ENCODE results near the gene CDH11.

The CDH11 gene

DNA sequence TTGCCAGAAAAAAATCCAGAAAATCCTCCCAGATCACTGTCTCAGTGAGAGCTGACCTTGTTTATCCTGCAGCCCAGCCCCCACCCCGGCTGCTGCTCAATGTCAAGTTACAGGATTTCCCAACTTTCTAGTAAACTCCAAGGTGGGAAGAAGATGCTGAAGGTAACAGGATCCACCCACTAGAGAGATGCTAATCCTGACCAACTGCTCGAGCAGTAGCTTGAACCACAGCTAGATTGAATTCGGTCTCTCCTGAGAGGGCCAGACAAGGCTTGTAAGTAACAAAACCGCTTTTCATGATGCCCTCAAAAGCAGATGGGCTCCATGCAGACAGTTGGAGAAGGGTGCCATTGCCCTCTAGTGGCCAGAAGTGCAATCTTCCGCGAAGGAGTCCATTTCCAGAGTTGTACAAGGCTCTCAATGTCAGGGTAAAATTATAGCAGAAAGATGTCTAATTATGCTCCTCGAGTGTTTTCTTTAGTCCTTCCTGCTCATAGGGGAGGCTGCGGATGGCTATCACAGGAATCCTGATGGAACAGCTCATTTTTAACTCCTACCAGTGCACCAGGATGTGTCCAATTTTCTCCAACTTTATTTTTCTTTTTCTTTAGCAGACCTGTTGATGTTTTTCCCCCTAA lies 3.9 kb downstream of the CDH11 start:
- peak in 46 of 51 donors; percentile 24 to 94 (median 72) for DNase-seq

DNA sequence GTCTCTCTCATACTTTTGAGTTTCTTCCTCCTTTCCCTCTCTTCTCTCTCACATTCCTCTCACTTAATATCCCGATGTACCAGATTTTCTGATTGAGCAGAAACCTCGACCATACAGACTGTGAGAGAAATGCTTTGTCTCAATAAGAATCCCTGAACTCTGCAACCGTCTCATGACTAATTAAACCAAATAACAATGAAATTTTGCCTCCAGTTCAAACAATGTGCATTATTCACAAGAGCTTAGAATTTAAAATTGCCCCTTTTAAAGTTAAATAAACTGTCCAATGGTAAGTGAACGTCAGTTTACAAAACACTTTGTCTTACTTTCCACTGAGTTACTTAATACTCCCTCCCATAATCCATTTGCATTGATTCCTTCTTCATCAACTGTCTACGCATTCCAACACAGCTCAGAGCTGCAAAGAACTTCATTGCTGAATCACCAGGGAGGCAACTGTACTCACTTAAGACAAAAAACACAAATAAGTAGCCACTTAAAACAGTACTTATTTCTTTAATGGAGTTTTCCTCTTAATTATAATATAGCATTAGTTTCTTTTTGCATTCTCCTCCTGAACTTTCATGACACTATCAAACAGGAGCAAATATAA lies 4.9 kb downstream of the CDH11 start:
- peak in 1 of 51 donors; percentile 50 for DNase-seq

DNA sequence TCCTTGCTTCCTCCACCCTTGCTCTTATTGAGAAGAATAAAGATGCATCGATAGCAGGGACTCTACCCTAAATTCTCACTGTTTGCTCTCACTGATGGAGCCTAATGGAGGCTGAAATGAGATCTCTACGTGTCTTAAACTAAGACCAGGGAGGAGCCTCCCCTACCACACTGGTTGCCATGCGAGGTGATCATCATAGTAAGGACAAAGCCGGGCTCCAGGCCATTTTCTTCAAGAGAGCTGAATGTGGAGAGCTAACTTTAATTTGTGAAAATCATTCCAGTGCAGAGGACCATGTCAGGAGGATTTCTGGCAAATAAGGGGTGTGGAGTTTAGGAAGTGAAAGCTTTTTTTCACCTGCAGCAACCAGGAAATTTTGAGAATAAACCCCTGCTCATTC lies 5.6 kb downstream of the CDH11 start:
- DNase-seq = no peak

DNA sequence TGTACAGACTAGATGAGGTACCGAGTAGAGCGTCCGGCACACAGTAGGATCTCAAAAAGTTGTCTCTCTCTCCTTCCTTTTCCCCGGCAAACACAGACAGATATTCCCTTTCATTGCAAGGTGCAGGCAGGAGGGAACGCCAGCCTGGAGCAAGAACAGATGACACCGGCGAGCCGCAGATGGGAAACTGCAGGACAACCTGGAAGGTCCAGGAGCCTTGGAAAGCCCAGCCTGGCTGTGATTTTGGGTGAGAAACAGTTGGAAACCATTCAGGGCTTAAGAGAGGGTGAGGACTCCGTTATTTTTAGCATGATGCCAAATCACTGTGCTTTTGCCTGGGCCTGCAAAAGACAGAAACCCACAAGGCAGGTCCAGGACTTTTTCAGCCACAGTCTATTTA lies 7.3 kb downstream of the CDH11 start:
- DNase-seq = peak in 4 of 51 donors; percentile 3 to 17 (median 6)

DNA sequence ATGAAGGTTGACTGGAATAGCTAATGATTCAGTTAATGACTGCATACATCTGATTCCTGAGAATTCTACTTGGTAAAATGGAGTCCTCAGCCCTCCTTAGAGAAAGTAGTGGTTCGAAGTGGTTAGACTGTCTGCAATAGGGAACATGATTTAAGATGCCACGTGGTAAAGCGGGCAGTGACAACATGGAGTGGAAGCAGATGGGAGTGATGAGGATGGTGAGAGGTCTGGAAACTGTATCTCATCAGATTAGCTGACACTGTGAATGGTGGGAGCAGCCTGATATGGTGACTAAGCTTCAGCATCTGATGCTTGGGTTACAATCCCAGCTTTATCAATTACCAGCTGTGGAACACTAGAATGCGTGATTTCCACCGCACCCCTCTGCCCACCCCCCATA lies 8.4 kb downstream of the CDH11 start:
- no peak for DNase-seq

DNA sequence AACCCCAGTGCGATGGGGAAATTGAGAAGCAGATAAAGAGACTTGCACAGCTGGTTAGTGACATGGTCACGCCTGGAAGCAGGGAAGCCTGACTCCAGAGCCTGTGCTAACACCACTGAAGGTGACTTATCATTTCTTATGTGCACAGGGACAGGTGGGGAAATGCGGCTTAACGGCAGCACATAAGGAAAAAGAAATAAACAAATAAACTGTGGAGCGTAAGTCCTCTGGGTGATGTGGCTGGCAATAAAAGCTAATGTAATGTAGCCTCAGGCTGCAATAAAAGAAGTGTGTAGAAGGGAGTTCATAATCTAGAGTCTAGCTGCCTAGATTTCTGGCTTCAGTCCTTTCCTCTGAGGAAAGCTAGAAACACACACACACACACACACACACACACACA lies 10.6 kb downstream of the CDH11 start:
- no peak for DNase-seq

DNA sequence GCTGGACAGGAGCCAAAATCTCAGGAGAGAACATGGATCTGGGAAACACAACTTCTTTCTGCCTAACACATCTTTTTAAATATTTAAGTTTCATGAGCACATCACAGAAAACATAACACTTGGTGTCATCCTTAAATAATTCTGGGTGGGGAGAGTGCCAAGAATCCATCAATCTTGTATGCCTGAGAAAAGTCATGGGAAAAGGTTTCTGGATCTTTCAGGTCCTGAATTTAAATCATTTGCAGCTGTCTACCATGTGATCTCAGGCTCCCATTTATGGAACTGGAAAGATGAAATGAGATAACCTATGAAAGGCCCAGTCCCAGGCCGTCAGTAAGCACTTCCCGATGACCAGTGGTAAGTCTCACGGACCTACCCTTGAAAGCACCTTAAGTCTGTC lies 15.1 kb downstream of the CDH11 start:
- DNase-seq = no peak

DNA sequence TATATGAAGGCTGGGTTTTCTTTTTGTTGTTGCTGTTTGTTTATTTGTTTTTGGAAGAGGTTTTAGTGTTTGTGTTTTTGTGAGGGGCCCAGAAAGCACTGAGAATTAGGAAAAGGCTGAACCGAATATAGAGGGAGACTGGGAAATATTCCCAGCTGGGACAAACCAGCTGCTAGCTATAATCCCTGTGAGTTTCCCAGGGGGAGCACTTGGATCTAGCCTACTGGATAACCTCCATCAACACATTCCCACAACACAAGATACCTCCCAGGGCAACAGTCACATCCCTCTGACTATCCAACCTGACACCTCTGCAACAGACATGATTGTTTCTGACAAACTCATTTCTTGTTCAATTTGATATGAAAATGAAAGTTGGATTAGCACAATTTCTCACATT lies 16.7 kb downstream of the CDH11 start:
- DNase-seq = no peak

DNA sequence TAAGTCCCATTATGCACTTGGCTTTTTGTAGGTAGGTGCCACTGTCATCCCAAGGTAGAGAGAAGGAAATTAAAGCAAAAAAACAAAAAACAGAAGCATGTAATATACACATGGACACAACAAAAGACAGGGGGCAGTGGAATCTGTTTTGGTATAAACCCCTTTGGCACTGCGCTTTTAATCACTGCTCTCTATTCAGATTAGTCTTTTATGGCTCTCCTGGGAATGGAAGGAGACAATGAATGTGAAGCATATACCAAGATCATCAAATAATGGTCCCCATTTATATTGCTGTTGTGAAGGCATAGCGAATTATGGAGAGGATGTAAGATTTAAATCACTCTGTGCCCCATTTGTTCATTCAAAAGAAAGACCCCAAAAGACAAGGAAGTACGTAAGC lies 17.4 kb downstream of the CDH11 start:
- no peak for DNase-seq

DNA sequence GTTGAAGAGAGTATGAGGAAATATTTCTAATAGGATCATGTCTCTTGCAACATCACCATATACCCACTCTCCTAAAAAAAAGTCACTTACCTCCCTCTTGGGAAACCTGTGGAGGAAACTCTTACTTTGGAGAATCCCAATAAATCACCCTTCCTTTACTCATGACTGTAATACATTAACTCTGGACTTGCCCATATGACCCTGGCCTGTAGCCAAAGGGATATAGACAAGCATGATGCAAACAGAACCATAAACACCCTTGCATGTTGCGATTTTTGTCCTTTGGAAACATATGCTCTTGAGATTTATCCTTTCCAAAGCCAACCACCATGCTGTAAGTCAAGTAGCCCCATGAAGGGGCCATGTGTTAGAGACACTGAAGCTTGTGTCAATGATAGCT lies 19.5 kb downstream of the CDH11 start:
- DNase-seq = no peak

DNA sequence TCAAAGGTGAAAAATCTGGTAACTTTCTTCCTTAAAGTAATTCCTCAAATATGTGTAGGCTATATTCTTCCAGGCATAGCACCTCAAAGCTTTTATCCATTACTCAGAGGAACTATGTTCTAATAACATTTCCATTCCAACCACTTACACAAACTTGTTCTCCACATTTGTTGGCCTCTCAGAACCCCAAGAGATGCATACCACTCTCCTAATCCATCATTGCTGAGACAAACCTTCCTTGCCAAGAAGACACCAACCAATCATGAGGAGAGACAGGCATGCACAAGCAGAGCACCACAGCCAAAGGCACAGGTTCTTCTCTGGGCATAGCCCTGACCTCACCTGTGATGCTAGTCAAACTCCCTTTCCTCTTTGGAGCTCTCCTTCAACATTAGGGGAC lies 20.9 kb downstream of the CDH11 start:
- no peak for DNase-seq

DNA sequence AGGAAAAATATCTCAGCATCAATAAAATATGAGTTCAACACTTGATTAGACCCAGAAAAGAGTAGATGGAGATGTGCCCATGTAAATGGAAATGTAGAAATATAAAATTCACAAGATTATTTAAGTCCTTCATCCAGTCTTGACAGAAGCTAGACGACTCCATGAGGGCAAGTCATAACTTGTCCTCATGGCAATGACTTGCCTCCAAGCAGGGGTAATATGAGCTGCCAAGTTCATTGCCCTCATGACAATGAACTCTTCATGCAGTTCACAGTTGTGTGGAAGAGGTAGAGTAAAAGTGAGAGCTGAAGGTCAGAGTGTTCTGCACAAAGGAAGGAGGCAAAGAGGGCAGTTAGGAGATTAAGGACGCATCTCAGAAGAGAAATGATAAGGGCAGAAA lies 22.3 kb downstream of the CDH11 start:
- no peak for DNase-seq

DNA sequence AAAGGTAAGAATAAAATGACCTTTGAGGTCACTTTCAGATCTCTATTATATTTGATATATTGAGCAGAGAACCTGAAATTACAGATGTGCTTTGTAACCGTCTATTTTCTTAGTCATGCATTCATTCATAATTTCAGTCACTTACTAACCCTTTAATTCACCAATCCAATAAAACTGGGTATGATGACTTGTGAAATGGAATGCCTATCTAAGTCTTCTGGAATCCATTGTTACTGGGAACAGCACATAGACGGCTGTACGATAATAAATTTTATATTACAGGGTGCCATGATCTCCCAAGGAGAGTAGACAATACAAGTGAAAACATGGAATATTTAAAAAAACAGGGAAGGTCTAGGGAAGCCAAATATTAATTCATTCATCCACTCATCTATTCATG lies 22.9 kb downstream of the CDH11 start:
- DNase-seq = no peak

DNA sequence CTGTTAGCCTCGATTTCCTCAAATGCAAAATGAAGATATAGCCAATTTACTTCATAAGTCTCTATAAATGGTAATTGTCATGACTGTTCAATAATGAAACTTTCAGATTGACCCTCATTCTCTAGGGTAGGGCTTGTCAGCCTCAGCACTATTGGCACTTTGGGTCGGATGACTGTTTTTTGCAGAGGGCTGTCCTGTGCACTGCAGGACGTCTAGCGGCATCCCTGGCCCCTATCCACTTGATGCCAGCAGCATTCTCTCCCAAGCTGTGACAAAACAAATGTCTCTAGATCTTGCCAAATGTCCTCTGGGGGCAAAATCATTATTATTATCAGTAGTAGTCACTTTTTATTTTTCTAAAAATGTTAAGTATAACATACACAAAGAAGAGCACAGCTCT lies 24.6 kb downstream of the CDH11 start:
- DNase-seq = no peak

DNA sequence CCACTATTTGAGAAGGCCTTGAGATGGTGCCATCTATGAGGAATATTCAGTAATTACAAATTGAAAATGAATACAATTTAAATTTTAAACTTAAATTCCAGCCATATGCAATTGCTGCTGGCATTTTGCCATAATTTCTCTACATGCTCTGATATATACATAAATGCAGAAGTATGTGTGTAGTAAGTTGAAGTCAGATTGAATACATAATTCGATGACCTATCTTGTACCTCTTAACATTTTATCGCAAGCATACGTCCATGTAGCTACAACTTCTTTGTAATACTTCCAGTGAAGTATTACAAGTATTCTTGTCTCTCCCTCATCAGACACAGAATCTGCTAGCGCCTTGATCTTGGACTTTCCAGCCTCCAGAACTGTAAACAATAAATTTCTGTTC lies 26.0 kb downstream of the CDH11 start:
- no peak for DNase-seq

DNA sequence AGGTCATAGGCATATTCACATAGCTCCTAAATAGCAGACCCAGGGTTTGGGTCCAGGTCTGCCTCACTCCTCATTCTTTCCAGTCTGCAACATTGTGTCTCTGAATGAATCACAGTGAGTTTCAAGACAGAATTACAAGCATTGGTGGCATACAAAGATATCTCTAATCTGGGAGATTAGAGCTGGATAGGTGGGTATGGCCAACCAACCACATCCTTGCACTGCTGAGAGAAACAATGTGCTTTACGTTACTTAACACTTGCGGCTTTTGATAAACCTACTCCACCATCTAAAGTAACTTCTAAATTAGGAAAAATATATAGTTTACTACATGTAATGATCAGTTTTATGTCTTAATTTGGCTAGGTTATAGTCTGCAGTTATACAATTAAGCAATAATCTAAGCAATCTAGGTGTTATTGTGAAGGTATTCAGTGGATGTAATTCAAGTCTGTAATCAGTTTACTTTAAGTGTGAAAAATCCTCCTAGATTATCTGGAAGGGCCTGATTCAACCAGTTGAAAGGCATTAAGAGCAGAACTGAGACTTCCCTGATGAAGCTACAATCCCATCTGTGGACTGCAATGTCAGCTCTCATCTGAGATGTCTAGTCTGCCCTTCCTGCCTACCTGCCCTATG lies 26.7 kb downstream of the CDH11 start:
- DNase-seq = no peak

DNA sequence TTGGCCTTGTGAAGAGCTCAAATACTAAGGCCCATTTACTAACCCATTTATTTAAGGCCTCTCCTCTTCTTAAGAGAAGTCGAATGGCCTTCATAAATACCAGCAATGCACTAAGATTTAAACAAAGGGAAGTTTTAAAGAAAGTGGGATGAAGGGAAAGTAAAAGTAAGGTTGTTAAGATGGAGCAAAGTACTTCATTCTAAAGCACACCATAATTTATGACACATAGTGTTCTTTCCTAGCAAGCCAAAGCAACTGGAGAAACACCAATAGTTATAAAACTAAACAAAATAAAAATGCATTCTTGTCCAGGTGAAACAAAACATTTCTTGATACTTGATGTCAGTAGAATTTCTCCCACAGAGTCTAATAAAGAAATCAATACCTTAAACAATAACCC lies 27.9 kb downstream of the CDH11 start:
- DNase-seq = no peak

DNA sequence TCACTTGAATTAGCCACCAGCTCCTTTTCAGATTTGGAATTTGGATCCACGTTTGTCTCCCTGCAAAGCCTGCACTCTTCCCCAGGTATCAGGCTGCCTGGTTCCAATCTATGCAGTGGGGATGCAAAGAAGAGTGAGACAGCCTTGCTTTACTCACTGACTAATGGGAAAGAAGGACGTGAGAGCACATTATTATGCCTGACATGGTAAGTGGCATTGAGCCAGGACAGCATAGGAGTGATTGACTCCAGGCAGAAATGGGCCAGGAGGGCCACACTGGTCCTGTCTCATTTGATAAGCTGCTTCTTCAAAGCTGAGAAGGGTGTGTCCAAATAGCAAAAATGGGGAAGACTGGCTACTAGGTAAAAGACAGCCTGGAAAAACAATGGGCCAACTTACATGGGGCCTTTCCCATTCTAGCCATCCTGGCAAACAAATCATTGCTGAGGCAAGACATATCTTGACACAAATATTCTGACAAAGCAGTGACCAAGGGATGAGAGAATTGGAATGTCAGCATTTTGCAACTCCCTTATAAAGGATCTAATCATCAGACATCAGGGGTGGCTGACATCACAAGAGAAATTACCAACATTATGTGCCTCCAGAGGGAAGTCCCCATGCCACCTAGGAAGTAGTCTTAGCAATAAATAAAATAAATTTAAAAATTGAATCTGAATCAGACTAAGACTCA lies 38.6 kb downstream of the CDH11 start:
- no peak for DNase-seq

DNA sequence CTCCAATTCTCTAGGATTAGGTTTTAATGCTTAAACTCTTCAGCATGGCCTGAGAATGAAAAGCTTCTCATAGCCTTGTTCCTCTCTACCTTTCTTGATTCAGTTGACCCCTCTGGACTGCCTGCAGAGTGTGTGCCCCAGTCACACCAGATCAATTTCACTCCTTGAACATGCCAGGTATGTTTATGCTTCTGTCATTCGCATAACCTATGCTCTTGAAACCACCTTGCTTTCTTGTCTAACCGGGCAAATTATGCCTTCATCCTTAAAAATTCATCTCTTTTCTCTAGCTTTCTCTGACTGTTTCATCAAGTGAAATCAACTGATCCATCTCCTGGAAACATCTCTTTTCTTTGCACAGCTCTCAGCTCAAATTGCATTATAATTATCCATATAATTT lies 42.3 kb downstream of the CDH11 start:
- DNase-seq = no peak

DNA sequence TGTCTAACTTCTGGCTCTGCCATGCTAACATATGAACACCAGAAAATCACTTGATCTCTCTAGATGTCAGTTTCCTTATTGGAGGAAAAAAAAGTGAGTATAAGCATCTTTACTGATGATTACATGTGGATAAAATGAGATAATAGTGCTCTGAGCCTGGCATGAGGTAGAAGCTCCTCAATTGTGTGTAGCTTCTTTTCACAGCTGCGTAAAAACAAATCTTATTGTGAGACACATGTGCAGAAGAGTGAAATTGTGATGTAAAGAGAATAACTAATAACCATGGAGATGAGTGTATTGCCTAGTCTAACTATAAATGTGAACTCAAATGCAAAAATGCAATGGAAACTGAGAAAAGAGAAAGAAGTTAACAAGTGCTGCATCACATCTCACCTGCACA lies 44.7 kb downstream of the CDH11 start:
- no peak for DNase-seq

DNA sequence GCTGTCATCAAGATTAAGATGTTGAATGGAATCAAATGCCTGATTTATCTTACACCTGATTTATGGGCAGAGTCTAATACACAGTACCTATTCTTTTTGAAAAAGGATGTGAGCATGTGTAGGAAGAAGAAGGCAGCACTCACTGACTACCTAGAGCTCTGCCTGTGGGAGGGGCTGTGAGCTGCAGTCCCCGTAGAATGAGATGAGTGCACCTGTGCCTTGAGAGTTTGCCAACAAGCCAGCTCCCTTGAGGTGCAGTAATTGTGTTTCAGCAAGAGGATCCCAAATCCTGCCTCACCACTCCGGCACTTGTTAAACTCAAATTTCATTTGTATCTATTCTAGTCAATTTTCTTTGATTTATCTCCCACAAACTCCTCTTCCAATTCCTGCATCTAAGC lies 46.0 kb downstream of the CDH11 start:
- DNase-seq = no peak

DNA sequence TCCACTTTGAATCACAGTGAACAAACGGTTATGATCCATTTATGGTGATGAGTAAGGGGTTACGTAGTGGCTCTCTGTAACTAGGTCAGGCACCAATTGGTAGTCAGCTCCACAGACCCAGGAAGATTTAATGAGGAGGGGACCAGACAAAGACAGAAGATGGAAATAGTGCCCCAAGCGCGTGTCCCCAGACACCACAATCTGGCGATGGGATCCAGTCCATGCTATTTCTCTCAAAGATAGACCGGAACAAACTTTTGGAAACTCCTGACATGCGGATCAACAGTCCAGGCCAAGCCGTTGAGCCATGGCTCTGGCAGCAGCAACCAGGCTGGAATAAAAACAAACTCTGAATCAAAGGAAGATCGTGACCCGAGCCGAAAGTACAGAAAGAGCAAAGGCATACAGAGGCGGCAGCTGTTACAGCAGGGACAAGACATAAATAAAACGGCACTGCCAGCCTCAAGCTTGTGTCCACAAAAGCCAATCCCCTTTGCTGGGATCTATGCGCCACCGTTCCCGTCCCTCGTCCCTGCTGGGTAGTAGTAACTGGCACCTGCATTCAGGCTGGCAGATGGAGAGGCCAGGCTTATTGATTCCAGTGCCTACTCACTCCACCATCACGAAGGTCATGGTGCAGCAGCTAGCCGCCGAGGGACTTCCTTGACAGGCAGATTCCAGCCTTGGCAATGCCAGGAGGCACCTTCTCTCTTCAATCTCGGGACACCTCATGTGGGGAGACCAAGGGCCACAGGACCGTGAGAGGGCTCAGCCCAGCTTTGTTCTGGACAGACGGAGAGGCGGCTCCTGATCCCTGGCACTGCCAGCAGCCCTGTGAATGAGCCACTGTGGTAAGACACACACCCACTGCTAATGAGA lies 50.2 kb downstream of the CDH11 start:
- peak in 49 of 51 donors; percentile 26 to 91 (median 75) for DNase-seq

Data from hypothalamus (tissue), 51 donors.